ENCODE data around the gene AMMECR1. TPM values are rescaled to one million over a fixed set of nuclear protein-coding genes. Genes with fewer than 3 reads are reported as not detected.

Gene AMMECR1
- total RNA-seq, 2 experiments from 2014 or later = 16.6 to 16.7 TPM

DNA sequence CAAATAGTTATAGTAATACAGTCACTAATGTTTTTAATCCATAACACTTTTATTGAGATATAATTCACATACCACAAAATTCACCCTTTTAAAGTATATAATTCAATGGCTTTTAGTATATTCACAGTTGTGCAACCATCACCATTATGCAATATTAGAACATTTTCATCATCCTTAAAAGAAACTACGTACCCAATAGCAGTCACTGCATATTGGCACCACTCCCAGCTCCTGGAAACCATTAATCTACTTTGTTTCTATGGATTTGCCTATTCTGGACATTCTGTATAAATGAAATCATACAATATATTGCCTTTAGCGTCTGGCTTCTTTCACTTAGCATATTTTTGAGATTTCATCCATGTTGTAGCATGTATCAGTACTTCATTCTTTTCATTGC lies 99.3 kb downstream of the AMMECR1 start:
- ChIA-PET CTCF (no interaction called here), POLR2A (no interaction called here)

DNA sequence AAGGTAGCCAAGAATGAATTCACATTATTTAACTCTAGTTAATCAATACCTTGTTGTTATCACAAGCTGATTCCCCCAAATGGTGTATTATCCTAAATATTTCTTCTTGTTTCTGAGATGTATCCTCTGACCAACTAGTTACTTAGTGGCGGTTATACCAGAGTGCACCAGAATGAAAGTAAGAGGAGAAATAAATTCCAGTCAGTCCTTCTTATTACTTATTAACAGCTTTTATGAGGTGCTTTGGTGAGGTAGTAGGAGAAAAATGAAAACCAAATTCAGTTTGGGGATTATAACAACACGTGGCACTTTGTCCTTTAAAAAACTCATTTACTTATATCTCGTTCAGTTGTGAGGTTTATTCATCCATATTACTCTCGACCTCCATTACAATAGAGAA lies 101.9 kb downstream of the AMMECR1 start:
- ChIA-PET POLR2A (no interaction called here), CTCF (no interaction called here)

DNA sequence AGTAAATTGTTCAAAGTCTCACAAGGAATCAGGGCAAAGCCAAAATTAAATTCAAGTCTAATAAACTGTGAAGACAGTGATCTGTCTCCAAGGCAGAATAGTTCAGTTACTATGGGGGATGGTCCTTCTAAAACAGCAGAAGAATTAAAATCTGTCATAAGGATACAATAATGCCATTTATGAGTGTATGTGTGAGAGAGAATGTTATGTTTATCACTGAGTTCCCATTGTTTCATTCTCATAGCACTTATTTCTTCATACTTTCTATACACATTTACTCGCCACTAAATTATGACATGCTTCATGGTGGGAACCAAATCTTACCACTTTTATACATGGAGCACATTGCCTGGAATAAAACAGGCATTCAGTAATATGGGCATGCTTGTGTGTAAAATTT lies 102.5 kb downstream of the AMMECR1 start:
- ChIA-PET POLR2A (no interaction called here), CTCF (no interaction called here)

DNA sequence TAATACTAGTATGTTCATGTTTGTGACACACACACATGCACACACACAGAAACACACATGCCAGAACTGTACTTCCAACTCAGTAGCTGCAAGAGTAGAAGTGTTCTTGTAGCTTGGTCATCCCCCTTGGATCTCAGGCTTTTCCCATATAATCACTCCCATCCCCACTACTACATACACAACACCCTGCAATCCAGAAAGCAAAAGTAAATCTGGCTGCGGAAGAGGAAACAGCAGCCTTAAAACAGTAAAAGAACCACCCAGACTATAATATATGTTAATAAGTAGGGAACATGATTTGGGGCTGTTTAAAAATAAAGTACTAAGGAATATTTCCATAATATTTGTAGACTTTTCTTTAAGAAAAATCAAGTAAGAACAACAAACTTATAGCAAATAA lies 103.2 kb downstream of the AMMECR1 start:
- ChIA-PET POLR2A (no interaction called here), CTCF (no interaction called here)

DNA sequence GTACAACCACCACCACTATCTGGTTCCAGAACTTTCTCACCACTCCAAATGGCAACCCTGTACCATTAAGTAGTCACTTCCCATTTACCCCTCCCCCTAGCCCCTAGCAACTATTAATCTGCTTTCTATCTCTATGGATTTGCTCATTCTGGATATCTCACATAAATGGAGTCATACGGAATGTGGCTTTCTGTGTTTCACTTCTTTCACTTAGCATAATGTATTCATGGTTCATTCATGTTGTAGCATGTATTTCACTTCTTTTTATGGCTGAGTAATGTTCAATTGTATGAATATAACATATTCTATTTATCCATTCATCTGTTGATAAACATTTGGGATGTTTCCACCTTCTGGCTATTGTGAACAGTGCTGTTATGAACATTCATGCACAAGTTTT lies 104.7 kb downstream of the AMMECR1 start:
- ChIA-PET POLR2A (no interaction called here), CTCF (no interaction called here)

DNA sequence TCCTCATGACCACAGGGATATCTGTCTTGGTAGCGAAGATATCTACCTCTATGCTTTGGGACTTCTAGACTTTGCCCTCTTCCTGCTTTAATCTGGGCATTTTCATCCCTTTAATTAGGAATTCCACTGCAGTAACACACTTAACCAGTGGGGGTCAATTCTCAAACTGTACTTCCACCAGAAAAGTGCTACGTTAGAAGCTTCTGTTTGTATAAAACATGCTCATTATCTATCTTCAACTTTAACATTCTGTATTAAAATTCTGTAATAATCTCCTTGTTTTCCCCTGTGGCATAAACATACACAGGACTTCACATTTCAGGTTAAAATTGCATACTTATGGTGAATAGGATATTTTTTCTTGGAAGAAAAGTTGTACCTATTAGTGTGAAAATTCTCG lies 105.6 kb downstream of the AMMECR1 start:
- POLR2A ChIA-PET = no interaction called here
- CTCF ChIA-PET = no interaction called here

DNA sequence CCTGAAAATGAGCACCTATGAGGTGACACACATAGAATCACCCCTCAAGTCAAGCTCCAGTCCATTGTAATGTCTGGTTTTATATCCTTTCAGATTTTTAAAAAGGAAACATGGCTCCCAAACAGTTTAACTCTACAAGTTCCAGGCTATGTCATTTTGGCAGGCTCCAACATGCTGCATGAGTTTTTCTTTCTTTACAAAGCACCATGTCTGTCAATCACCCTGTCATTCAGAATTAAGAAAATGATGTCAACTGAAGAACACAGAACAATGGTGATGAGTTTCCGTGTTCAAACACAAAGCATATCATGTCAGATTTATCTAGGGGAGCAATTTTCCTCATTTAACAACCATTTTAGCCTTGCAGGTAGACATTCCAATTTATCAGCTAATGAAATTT lies 106.5 kb downstream of the AMMECR1 start:
- ChIA-PET POLR2A (no interaction called here), CTCF (no interaction called here)

DNA sequence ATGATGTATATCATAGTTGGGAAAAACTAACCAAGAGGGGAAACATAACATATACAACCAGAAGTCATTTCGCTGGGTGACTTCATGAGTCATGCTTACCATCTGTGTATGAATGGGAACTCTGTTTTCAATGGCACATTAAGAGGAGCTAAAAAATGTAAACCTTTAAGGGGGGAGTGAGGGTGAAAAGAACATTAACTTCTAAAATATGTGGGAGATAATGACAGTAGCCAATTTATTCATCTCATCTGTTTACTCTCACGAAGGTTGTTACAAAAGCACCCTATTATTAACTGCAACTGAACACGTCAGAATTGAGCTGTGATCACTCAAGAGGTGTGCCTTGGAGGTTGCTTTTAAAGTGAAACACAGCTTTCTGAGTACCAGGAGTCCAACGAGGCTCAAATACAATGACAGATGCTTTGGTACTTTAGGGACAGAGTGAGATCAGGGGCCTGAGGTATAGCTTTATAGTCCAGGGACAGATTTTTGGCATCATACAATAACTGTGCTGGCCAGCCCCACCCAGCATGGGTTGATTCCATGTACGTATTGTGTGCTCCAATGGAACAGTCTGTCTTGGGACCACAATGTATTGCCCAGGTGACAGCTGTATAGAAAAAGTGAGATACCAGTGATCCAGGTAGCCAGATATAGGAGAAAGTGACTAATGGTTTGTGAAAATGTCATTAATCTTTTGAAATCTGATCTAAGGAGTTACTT lies 107.3 kb downstream of the AMMECR1 start:
- CTCF ChIA-PET = no interaction called here
- POLR2A ChIA-PET = no interaction called here

DNA sequence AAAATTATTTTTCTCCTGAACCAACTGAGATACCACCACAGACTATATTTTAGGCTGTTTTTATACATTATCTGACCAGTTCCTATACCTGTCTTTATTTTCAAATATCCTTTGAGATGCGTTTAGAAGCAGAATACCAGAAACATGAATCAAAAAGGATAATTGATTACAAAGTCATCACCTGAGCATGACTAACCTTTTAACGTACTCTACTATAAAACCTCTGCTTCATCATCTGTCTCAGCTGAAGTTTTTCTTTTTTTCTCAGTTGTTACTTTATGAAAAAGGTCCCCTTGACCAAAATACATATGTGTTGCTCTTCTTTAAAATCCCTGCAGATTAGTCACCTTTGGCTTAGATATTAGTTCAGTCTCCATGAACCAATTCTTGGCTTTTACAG lies 109.8 kb downstream of the AMMECR1 start:
- POLR2A ChIA-PET = no interaction called here
- CTCF ChIA-PET = no interaction called here

DNA sequence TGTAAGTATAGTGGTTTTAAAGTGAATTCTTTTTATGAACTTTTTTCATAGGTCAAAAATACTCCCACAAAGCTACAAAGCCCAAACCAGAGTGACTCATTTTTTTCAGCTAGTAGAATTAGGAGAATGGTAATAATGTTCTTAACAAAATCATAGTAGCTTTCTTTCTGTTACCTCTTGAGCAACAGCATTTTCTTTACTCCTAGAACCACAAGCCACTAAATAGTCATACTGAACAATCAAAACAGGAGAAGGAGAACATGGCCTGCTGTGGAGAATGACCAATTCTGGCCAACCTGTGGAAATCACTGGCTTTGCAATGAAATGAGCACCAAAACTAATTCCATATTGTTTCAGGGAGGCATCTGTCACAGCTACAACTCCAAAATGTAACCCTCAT lies 112.9 kb downstream of the AMMECR1 start:
- ChIA-PET CTCF (no interaction called here), POLR2A (interaction anchor here (1.5 kb wide), 1 partner anchor 113 kb away, joined by 4 read pairs; the partner anchor contains the start of gene AMMECR1)

DNA sequence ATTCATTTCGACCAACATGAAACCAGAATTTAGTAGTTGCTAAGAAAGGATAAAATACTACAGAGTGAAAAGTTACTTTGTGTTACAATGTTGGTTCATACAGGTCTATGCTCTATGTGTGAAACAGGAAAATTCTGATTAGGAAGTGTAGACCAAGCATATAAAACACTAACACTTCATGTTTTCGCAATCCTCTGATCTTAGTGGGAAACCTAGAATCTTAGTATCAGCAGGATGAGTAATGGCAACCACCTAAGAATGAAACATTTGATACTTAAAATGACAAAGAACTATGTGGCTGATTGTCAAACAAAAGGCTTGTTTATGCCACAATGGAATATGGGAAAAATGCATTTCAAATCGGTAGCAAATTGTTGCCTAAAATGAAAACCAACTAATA lies 116.1 kb downstream of the AMMECR1 start:
- CTCF ChIA-PET = no interaction called here

DNA sequence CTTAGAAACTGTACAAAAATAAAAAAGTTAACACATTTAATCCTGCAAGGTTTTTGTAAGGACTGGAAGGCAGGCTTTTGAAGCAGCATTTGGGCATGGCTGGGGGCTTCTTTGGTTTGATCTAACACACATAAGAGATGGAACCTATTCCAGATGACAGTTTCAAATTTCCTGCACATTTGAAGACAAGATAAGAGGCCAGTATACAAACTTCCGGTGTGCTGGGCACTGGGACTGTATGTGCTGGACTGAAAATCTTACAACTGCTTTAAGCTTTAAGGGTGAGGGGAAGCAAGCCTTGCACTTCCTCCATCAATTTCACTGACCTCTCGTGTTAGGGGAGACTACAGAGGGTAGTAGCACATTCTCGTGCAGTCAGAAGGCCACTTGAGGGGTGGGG lies 122.9 kb downstream of the AMMECR1 start:
- POLR2A ChIA-PET = no interaction called here
- CTCF ChIA-PET = no interaction called here

More for the DNA sequence above, 116.1 kb downstream of the AMMECR1 start:
- POLR2A ChIA-PET = no interaction called here

DNA sequence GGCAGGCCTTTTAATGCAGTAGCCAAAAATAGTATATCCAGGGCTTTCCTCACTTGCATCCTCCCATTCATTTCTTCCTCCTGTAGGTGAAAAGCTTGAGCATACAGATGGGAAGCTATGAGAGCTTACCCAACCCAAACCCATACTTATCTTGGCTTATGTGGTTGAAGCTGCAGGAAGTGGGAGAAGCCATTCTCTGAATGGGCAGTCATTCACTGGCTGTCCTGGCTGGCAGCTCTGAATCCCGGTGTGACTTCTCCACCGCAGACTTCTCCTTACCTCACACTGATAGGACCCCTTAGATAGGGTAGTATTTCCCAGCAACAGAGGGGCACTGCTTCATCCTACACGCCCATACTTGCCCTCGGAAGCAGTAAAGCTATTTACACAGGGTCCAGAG lies 125.4 kb downstream of the AMMECR1 start:
- ChIA-PET POLR2A (no interaction called here), CTCF (no interaction called here)

DNA sequence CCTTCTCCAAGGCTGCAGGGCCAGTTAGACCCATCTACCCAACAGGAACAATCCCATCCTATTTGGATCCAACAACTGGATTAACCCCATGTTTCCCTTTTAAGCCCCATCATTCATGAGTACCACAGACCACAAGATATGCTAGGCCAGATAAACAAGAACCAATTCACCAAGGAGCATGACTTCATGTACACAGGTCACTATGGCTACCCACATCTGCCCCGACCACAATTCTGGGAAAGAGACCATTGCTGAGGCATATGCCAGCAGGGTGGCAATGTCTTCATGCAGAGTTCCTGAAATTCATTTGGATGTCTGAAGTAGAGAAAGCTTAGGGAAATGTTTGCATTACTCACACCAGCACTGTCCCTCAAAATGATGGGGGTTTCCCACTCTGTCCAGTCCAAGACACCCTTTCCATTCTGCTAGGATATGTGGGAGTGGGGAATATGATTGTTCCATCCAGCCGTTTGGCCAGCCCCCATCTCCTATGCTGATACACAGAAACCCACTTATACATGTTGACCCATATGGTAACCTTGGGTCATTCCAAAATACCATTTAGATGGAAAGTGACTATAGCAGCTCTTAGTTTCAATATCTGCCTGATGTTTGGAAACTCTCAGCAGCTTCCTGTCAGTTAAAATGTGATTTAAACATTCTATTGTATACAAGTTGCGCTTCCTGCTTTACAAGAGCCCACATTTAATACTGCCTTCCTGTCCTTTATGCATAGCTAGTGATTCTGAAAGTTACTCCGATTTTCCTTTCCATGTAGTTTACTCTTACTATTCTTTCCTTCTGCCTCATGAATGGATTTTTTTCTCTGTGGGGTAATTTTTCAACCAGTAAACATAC lies 129.0 kb downstream of the AMMECR1 start:
- ChIA-PET CTCF (no interaction called here), POLR2A (no interaction called here)

DNA sequence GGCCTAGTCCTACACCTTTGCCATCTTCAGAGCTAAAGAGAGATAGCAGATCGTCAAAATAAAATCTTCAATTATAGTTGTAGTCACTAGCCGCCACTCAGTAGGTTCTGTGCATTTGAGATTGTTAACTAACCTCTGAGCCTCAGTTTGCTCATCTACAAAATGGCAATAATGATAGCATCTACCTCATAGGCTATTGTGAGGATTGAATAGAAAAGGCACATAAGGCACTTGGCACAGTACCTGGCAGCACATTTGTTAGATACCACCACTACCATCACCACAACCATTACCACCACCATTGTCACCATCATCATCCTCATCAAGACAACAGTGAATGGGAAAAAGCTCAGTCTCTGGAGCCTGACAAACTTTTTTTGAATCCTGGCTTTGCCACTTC lies 134.6 kb downstream of the AMMECR1 start:
- ChIA-PET CTCF (interaction anchor here (0.8 kb wide), 1 partner anchor 23 kb away, joined by 3 read pairs; no protein-coding TSS in a partner anchor), POLR2A (no interaction called here)

DNA sequence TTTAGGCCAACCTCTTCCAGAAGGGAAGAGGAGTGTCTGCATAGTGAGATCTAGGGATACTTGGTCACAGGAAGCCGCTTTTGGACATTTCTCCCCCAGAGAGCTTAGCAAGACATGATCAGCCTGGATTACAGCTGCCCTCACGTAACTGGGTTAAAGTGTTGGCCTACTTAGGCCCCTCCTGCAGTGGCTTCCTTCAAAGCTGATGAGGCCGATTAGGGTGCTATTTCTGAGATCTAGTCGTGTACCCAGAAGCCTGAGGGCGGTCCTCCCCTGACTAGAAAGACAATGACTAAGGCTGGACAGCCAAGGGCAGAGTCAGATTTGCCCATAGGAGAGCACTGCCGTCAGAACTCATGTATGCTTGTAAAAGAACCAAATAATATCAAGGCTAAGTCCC lies 135.0 kb downstream of the AMMECR1 start:
- ChIA-PET CTCF (interaction anchor here (0.8 kb wide), 1 partner anchor 22 kb away, joined by 3 read pairs; no protein-coding TSS in a partner anchor), POLR2A (no interaction called here)

DNA sequence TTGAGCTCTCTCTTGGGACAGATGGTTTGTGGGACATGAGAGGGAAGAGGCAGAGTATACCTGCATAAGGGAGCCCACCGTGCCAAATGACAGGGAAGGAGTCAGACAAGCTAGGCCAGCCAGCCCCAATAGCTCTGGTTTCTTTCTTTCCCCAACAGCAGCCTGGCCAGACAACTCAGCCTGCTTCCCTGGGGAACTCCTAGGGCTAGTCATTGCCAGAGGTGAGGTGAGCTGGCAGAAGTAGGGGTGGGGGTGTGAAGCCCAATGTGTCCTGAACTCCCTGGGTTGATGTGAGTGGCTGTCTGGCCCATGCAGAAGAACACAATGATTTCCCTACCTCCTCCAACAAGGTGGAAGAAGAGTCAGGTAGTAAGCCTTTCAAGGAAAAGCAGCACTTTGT lies 135.5 kb downstream of the AMMECR1 start:
- CTCF ChIA-PET = interaction anchor here (0.8 kb wide), 1 partner anchor 22 kb away, joined by 3 read pairs; no protein-coding TSS in a partner anchor
- POLR2A ChIA-PET = no interaction called here

DNA sequence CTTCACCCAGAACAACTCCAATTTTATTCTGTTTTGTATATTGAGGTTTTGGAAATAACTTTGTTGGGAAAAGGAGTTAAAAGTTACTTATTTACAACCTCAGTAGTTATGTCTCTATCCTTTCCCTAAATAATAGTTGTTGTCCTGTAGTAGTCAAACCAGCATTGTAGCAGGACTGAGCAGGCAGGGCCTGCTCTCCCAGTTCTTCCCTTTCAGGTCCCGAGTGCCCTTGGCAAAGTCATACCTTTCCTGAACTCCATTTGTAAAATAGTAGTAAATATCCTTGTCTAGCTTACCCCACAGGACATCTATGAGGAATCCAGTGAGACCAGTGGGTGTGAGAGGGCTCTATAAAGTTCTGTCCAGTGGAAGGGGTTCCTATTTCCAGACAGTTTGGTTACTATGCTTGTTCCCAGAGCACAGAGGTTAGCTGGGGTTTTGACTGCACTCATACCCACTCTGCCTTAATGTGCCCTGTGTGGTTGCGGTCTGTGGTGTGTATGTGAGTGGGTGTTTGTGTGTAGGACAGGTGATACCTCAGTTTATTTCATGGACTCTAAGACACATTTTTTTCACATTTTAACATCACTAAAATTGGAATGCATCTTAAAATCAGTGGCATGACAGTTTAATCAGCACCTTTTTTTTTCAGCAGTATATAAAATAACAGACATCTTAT lies 136.3 kb downstream of the AMMECR1 start:
- ChIA-PET CTCF (no interaction called here), POLR2A (no interaction called here)

DNA sequence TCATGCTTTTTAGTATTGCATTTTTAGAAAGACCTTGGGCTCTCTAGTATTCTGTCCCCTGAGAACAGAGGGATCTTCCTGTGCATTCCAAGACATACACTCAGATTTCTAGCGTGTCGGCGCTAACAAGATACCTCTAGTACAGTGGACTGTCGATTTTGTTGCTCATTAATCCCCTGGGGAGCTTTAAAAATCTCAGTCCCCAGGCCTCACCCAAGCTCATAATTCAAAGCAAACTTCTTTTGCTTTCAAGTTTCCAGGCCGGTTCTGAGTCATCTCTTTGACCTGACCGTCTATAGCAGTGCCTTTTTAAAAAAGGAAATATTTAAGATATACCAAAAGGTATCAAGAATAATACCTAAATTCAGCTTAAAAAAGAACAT lies 137.0 kb downstream of the AMMECR1 start:
- CTCF ChIA-PET = interaction anchor here (1.7 kb wide), 1 partner anchor 227 kb away, joined by 5 read pairs; no protein-coding TSS in a partner anchor

DNA sequence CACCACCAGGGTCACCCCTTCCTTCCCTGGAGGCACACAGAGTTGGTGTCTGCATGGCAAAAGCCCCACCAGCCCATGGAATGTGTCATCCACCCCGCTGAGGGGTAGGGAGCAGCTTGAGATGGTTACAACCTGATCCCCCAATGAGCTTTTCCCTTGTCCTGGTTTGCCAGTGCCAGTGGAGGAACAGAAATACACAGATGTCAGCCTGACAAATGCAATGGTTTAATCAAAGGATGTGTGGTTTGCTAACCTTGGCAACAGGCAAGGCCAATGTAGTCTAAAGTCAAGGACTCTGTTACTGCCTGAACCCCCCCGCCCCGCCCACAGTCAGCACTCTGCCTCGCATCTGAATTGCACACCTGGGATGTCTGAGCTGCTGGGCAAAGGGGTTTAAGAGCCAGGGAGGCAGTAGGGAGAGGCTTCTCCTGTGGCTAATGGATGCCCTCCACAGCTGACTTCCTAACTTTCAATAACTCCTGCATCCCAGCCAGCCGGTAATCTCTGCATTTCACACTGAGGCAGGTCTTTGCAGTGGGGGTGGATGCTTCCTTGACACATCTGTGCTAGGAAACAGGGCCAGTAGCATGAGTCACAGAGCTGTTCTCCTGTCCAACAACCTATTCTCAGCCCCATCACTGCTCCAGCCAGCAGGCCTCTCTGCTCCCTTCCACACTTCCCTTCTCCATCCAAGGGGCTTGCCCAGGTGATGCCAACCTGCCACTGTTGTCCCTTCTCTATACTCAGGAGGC lies 137.5 kb downstream of the AMMECR1 start:
- ChIA-PET CTCF (interaction anchor here (0.8 to 1.7 kb wide), 2 partner anchors 228 to 233 kb away, joined by 3 to 5 read pairs; no protein-coding TSS in a partner anchor), POLR2A (no interaction called here)

More for the DNA sequence above, 137.0 kb downstream of the AMMECR1 start:
- POLR2A ChIA-PET = no interaction called here

All from activated CD8-positive, alpha-beta memory T cell treated with anti-CD3 and anti-CD28 coated beads for 36 hours (primary cell).